ENCODE data around the gene DRD4. TPM values are rescaled to one million over a fixed set of nuclear protein-coding genes. Genes with fewer than 3 reads are reported as not detected.

The DRD4 gene
- total RNA-seq, 2 experiments from 2014 or later = 0.51 to 0.72 TPM

GRCh38 chr11:635945-636510 is 1.0 kb upstream of the DRD4 start:
- POLR2A ChIA-PET = no interaction called here
- peak; percentile 27 for DNase-seq
- H3K9me3 Mint-ChIP-seq = no peaks in the 10 kb centered on the region
- H3K4me1 Mint-ChIP-seq = peaks cover 8% of the 10 kb centered on the region
- peaks cover 29% of the 10 kb centered on the region for H3K27me3 Mint-ChIP-seq
- H3K36me3 Mint-ChIP-seq = peaks cover 4% of the 10 kb centered on the region
- no peak overlapping the region for H3K4me3 Mint-ChIP-seq
- no peak for ATAC-seq (ENCODE audit: low read depth)
- no peak overlapping the region for H3K27ac Mint-ChIP-seq

- no peak overlapping the region for H3K27ac Mint-ChIP-seq
- H3K4me1 Mint-ChIP-seq = peaks cover 8% of the 10 kb centered on the region
- H3K9me3 Mint-ChIP-seq = no peaks in the 10 kb centered on the region
- H3K27me3 Mint-ChIP-seq = peaks cover 29% of the 10 kb centered on the region
- ATAC-seq (ENCODE audit: low read depth) (peak; percentile 24), DNase-seq (no peak)
- POLR2A ChIA-PET = interaction anchor here (1.2 kb wide), 1 partner anchor 21 kb away, joined by 4 read pairs; the partner anchor contains the start of gene IRF7
- peak overlapping the region; percentile 56 for H3K4me3 Mint-ChIP-seq
- H3K36me3 Mint-ChIP-seq = peaks cover 4% of the 10 kb centered on the region
These were observed 194 bp downstream of the DRD4 start for GRCh38 chr11:637333-637592.

GRCh38 chr11:637593-638521 is 788 bp downstream of the DRD4 start:
- ATAC-seq (ENCODE audit: low read depth) (no peak), DNase-seq (no peak)
- POLR2A ChIA-PET = interaction anchor here (0.6 to 1.2 kb wide), 3 partner anchors 22 to 128 kb away, joined by 3 to 4 read pairs (median 3); partner anchors contain the start of gene IRF7
- Mint-ChIP-seq H3K27ac (no peak overlapping the region), H3K4me1 (peaks cover 9% of the 10 kb centered on the region), H3K4me3 (peak overlapping the region; percentile 56), H3K36me3 (peaks cover 4% of the 10 kb centered on the region), H3K9me3 (no peaks in the 10 kb centered on the region), H3K27me3 (peaks cover 29% of the 10 kb centered on the region)

DNA sequence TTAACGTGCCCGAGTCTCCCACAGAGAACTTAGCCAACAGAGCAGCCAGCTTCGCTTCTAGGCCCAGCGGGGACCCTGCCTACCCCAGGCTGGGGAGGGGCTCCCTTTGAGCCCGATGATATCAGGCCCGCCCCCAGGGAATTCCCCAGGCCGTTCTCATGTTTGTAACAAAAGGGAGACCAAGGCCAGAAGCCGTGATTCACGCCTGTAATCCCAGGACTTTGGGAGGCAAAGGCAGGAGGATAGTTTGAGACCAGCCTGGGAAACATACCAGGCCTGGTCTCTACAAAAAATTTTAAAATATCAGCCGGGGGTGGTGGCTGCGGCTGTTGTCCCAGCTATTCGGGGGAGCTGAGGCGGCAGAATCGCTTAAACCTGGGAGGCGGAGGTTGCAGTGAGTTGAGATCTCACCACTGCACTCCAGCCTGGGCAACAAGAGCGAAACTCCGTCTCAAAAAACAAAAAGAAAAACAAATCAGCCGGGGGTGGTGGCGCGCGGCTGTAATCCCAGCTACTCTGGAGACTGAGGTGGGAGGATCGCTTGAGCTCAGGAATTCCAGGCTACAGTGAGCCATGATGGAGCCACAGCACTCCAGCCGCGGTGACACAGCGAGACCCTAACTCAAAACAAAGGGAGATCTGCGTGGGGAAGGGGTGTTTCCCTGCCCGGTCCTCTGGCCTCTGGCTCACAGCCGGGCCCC is 1.7 kb downstream of the DRD4 start:
- ATAC-seq (ENCODE audit: low read depth) (no peak), DNase-seq (no peak)
- Mint-ChIP-seq H3K9me3 (no peaks in the 10 kb centered on the region), H3K27me3 (peaks cover 29% of the 10 kb centered on the region), H3K4me3 (no peak overlapping the region), H3K27ac (no peak overlapping the region), H3K4me1 (peaks cover 9% of the 10 kb centered on the region), H3K36me3 (peaks cover 4% of the 10 kb centered on the region)
- POLR2A ChIA-PET = interaction anchor here (0.6 to 1.2 kb wide), 2 partner anchors 23 to 129 kb away, joined by 3 to 4 read pairs; partner anchors contain the start of gene IRF7

DNA sequence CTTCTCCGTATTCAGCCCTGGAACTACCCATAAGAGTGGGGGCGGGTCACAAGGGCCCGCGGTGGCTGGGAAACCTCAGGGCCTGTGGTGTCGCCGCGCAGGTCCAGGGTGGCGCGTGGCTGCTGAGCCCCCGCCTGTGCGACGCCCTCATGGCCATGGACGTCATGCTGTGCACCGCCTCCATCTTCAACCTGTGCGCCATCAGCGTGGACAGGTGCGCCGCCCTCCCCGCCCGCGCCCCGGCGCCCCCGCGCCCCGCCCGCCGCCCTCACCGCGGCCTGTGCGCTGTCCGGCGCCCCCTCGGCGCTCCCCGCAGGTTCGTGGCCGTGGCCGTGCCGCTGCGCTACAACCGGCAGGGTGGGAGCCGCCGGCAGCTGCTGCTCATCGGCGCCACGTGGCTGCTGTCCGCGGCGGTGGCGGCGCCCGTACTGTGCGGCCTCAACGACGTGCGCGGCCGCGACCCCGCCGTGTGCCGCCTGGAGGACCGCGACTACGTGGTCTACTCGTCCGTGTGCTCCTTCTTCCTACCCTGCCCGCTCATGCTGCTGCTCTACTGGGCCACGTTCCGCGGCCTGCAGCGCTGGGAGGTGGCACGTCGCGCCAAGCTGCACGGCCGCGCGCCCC is 2.4 kb downstream of the DRD4 start:
- Mint-ChIP-seq H3K36me3 (peaks cover 4% of the 10 kb centered on the region), H3K27ac (no peak overlapping the region), H3K4me3 (no peak overlapping the region), H3K9me3 (no peaks in the 10 kb centered on the region), H3K4me1 (peaks cover 9% of the 10 kb centered on the region), H3K27me3 (peaks cover 29% of the 10 kb centered on the region)
- ATAC-seq (ENCODE audit: low read depth) = no peak
- POLR2A ChIA-PET = no interaction called here
- DNase-seq = no peak

DNA sequence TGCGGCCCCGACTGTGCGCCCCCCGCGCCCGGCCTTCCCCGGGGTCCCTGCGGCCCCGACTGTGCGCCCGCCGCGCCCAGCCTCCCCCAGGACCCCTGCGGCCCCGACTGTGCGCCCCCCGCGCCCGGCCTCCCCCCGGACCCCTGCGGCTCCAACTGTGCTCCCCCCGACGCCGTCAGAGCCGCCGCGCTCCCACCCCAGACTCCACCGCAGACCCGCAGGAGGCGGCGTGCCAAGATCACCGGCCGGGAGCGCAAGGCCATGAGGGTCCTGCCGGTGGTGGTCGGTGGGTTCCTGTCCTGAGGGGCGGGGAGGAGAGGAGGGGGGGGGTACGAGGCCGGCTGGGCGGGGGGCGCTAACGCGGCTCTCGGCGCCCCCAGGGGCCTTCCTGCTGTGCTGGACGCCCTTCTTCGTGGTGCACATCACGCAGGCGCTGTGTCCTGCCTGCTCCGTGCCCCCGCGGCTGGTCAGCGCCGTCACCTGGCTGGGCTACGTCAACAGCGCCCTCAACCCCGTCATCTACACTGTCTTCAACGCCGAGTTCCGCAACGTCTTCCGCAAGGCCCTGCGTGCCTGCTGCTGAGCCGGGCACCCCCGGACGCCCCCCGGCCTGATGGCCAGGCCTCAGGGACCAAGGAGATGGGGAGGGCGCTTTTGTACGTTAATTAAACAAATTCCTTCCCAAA is 3.1 kb downstream of the DRD4 start:
- no peaks in the 10 kb centered on the region for H3K9me3 Mint-ChIP-seq
- peaks cover 4% of the 10 kb centered on the region for H3K36me3 Mint-ChIP-seq
- no peak for DNase-seq
- H3K4me1 Mint-ChIP-seq = peaks cover 9% of the 10 kb centered on the region
- ATAC-seq (ENCODE audit: low read depth) = no peak
- POLR2A ChIA-PET = interaction anchor here (1.2 kb wide), 1 partner anchor 11 kb away, joined by 3 read pairs; no protein-coding TSS in a partner anchor
- no peak overlapping the region for H3K4me3 Mint-ChIP-seq
- H3K27me3 Mint-ChIP-seq = peaks cover 29% of the 10 kb centered on the region
- H3K27ac Mint-ChIP-seq = no peak overlapping the region

DNA sequence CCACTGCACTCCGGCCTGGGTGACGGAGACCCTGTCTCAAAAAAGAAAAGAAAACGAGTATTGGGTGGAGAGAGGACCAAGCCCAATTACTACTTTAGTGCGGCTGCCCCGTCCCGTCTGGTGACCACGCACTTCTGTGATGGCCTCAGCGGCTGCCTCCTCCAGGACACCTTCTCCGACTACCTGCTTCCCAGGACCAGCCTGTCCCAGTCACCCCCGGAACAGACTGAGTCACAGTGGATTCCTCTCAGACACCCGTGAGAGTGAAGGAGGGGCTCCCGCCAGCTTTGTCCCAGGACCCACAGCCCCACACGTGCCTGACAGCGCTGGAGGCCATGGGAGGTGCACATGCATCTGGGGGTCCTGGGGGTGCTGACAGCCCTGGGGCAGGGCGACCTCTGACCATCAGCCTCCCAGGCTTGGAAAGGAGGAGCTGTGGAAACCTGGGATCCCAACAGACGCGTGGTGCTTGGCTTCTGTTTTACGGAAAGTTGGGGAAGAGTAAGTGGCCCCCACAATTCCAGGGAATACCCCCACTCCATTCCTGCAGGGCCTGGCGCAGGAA is 4.8 kb downstream of the DRD4 start:
- Mint-ChIP-seq H3K9me3 (no peaks in the 10 kb centered on the region), H3K27ac (no peak overlapping the region), H3K36me3 (peaks cover 4% of the 10 kb centered on the region), H3K4me3 (no peak overlapping the region), H3K4me1 (peaks cover 9% of the 10 kb centered on the region), H3K27me3 (peaks cover 19% of the 10 kb centered on the region)
- POLR2A ChIA-PET = interaction anchor here (1.2 kb wide), 1 partner anchor 28 kb away, joined by 4 read pairs; no protein-coding TSS in a partner anchor
- ATAC-seq (ENCODE audit: low read depth) (no peak), DNase-seq (peak; percentile 28)

- Mint-ChIP-seq H3K36me3 (peaks cover 5% of the 10 kb centered on the region), H3K9me3 (no peaks in the 10 kb centered on the region), H3K4me1 (peaks cover 5% of the 10 kb centered on the region), H3K27ac (no peak overlapping the region), H3K27me3 (peaks cover 12% of the 10 kb centered on the region), H3K4me3 (no peak overlapping the region)
- POLR2A ChIA-PET = interaction anchor here (1.2 kb wide), 1 partner anchor 8 kb away, joined by 5 read pairs; no protein-coding TSS in a partner anchor
- no peak for ATAC-seq (ENCODE audit: low read depth)
- DNase-seq = peak; percentile 24
These were observed 6.3 kb downstream of the DRD4 start for GRCh38 chr11:643366-643765.

- ATAC-seq (ENCODE audit: low read depth) (no peak), DNase-seq (no peak)
- POLR2A ChIA-PET = interaction anchor here (1.2 kb wide), 1 partner anchor 7 kb away, joined by 5 read pairs; no protein-coding TSS in a partner anchor
- Mint-ChIP-seq H3K4me1 (peaks cover 3% of the 10 kb centered on the region), H3K27me3 (peaks cover 5% of the 10 kb centered on the region), H3K4me3 (no peak overlapping the region), H3K9me3 (no peaks in the 10 kb centered on the region), H3K36me3 (peaks cover 2% of the 10 kb centered on the region), H3K27ac (no peak overlapping the region)
These were observed 7.0 kb downstream of the DRD4 start for GRCh38 chr11:643849-644738.

DNA sequence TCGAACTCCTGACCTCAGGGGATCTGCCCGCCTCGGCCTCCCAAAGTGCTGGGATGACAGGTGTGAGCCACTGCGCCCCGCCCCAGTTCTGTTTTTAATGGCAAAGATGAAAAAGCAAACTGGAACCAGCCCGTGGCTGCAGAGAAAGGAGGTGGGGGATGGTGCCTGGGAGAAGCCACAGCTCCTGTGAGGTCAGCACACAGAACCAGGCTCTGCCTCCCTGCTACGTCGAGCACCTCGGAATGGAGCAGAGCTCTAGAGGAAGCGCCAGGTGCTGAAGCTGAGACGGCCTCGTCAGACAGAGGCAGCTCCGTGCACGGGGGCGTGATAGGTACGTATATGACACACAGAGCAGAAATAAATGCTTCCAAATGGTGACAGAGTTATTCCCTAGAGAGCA is 8.5 kb downstream of the DRD4 start:
- H3K27ac Mint-ChIP-seq = peak overlapping the region; percentile 65
- H3K36me3 Mint-ChIP-seq = peaks cover 2% of the 10 kb centered on the region
- DNase-seq (no peak), ATAC-seq (ENCODE audit: low read depth) (no peak)
- H3K4me1 Mint-ChIP-seq = peaks cover 1% of the 10 kb centered on the region
- no peak overlapping the region for H3K4me3 Mint-ChIP-seq
- POLR2A ChIA-PET = no interaction called here
- no peaks in the 10 kb centered on the region for H3K27me3 Mint-ChIP-seq
- H3K9me3 Mint-ChIP-seq = no peaks in the 10 kb centered on the region

GRCh38 chr11:646214-646613 is 9.1 kb downstream of the DRD4 start:
- Mint-ChIP-seq H3K36me3 (peaks cover 2% of the 10 kb centered on the region), H3K4me1 (peaks cover 1% of the 10 kb centered on the region), H3K27me3 (no peaks in the 10 kb centered on the region), H3K4me3 (no peak overlapping the region), H3K9me3 (no peaks in the 10 kb centered on the region), H3K27ac (no peak overlapping the region)
- ATAC-seq (ENCODE audit: low read depth) (no peak), DNase-seq (no peak)
- POLR2A ChIA-PET = interaction anchor here (0.5 to 1.1 kb wide), 3 partner anchors 30 to 399 kb away, joined by 3 read pairs; partner anchors contain the start of gene IRF7

Data from activated naive CD8-positive, alpha-beta T cell treated with anti-CD3 and anti-CD28 coated beads, Interleukin-2, amount 10 ng/mL, durations not matched to agents 7 days and 5 days (primary cell).